NT2/D1 (cell line): ENCODE measurements around the gene BCKDHA.

Source experiments
- DNase-seq: peaks from one replicate; pipeline ENCODE4 v3.0.0-alpha.2; 2011; ENCODE audit warnings: low read depth, low spot score
- H3K27me3 ChIP-seq: 2 replicates; pipeline ENCODE4 v1.6.0; 2011; ENCODE audit warnings: mild to moderate bottlenecking; ENCODE audit not compliant: insufficient read length, insufficient read depth
- H3K36me3 ChIP-seq: 2 replicates; pipeline ENCODE4 v1.6.1; 2011; ENCODE audit warnings: mild to moderate bottlenecking, low read length, mixed read lengths; ENCODE audit not compliant: insufficient read depth, insufficient read length
- H3K4me1 ChIP-seq: 2 replicates; pipeline ENCODE4 v1.5.1; 2011; ENCODE audit not compliant: insufficient read depth, insufficient read length
- H3K4me3 ChIP-seq: 2 replicates; pipeline ENCODE4 v1.5.1; 2011; ENCODE audit warnings: low read depth; ENCODE audit not compliant: insufficient read length
- H3K9ac ChIP-seq: 2 replicates; pipeline ENCODE4 v1.6.0; 2011; ENCODE audit warnings: low read depth; ENCODE audit not compliant: insufficient read length
- H3K9me3 ChIP-seq: 2 replicates; pipeline ENCODE4 v1.5.1; 2011; ENCODE audit warnings: mild to moderate bottlenecking, low read length; ENCODE audit not compliant: insufficient read depth
- SUZ12 ChIP-seq: IDR thresholded peaks from 2 replicates; pipeline ENCODE4 v1.6.1; 2011; ENCODE audit not compliant: insufficient read length, insufficient read depth; ENCODE audit errors: extremely low read depth
- YY1 ChIP-seq: IDR thresholded peaks from 2 replicates; pipeline ENCODE4 v1.6.1; 2011; ENCODE audit not compliant: insufficient read length, insufficient read depth
- ZNF274 ChIP-seq: IDR thresholded peaks from 2 replicates; pipeline ENCODE4 v1.6.1; 2011; ENCODE audit warnings: mild to moderate bottlenecking, low read depth, low read length

The BCKDHA gene

GRCh38 chr19:41421973-41422372 is 24.4 kb downstream of the BCKDHA start:
- no peak overlapping the region for H3K9ac ChIP-seq
- H3K4me1 ChIP-seq = peaks cover 6% of the 10 kb centered on the region
- no peak for DNase-seq
- H3K4me3 ChIP-seq = no peak overlapping the region
- TF ChIP-seq SUZ12 (no peak), ZNF274 (no peak), YY1 (no peak)
- peaks cover 34% of the 10 kb centered on the region for H3K36me3 ChIP-seq
- no peaks in the 10 kb centered on the region for H3K27me3 ChIP-seq
- no peaks in the 10 kb centered on the region for H3K9me3 ChIP-seq

- Histone ChIP-seq H3K9ac (no peak overlapping the region), H3K27me3 (no peaks in the 10 kb centered on the region), H3K4me3 (no peak overlapping the region), H3K36me3 (peaks cover 32% of the 10 kb centered on the region), H3K9me3 (no peaks in the 10 kb centered on the region), H3K4me1 (peaks cover 6% of the 10 kb centered on the region)
- no peak for DNase-seq
- TF ChIP-seq ZNF274 = no peak
- no peak for TF ChIP-seq SUZ12
- TF ChIP-seq YY1 = no peak
Observed at GRCh38 chr19:41422456-41422855, 24.8 kb downstream of the BCKDHA start.

DNA sequence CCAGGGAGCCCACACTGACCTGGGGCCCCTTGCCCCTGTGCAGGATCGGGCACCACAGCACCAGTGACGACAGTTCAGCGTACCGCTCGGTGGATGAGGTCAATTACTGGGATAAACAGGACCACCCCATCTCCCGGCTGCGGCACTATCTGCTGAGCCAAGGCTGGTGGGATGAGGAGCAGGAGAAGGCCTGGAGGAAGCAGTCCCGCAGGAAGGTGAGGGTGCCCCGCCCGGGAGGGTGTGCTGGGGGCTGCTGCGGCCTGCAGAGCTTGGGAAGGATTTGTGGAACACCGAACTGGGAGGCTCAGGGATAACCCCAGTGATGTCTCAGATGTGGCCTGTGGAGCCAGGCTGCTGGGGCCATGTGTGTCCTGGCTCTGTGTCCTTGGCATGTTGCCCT is 25.3 kb downstream of the BCKDHA start:
- TF ChIP-seq YY1 (no peak), ZNF274 (no peak), SUZ12 (no peak)
- peaks cover 32% of the 10 kb centered on the region for H3K36me3 ChIP-seq
- H3K4me1 ChIP-seq = peaks cover 6% of the 10 kb centered on the region
- H3K9ac ChIP-seq = no peak overlapping the region
- no peaks in the 10 kb centered on the region for H3K27me3 ChIP-seq
- H3K9me3 ChIP-seq = no peaks in the 10 kb centered on the region
- no peak for DNase-seq
- H3K4me3 ChIP-seq = no peak overlapping the region

DNA sequence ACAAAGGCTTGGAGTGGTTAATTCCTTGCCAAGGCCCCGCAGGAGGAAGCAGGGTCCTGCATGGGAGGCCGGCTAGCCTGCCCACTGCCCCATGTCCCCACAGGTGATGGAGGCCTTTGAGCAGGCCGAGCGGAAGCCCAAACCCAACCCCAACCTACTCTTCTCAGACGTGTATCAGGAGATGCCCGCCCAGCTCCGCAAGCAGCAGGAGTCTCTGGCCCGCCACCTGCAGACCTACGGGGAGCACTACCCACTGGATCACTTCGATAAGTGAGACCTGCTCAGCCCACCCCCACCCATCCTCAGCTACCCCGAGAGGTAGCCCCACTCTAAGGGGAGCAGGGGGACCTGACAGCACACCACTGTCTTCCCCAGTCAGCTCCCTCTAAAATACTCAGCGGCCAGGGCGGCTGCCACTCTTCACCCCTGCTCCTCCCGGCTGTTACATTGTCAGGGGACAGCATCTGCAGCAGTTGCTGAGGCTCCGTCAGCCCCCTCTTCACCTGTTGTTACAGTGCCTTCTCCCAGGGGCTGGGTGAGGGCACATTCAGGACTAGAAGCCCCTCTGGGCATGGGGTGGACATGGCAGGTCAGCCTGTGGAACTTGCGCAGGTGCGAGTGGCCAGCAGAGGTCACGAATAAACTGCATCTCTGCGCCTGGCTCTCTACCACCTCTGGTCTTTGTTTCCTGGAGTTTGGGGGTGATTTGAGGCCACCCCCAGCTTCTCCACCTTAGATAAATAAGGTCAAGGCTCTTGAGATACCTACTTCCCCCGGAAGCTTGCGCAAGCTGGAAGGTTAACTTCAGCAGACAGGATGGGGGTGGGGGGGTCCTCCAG is 26.9 kb downstream of the BCKDHA start:
- no peak overlapping the region for H3K9ac ChIP-seq
- H3K9me3 ChIP-seq = no peaks in the 10 kb centered on the region
- TF ChIP-seq ZNF274 (no peak), SUZ12 (no peak), YY1 (no peak)
- H3K36me3 ChIP-seq = peaks cover 31% of the 10 kb centered on the region
- H3K4me3 ChIP-seq = no peak overlapping the region
- peaks cover 6% of the 10 kb centered on the region for H3K4me1 ChIP-seq
- no peaks in the 10 kb centered on the region for H3K27me3 ChIP-seq
- DNase-seq = no peak

DNA sequence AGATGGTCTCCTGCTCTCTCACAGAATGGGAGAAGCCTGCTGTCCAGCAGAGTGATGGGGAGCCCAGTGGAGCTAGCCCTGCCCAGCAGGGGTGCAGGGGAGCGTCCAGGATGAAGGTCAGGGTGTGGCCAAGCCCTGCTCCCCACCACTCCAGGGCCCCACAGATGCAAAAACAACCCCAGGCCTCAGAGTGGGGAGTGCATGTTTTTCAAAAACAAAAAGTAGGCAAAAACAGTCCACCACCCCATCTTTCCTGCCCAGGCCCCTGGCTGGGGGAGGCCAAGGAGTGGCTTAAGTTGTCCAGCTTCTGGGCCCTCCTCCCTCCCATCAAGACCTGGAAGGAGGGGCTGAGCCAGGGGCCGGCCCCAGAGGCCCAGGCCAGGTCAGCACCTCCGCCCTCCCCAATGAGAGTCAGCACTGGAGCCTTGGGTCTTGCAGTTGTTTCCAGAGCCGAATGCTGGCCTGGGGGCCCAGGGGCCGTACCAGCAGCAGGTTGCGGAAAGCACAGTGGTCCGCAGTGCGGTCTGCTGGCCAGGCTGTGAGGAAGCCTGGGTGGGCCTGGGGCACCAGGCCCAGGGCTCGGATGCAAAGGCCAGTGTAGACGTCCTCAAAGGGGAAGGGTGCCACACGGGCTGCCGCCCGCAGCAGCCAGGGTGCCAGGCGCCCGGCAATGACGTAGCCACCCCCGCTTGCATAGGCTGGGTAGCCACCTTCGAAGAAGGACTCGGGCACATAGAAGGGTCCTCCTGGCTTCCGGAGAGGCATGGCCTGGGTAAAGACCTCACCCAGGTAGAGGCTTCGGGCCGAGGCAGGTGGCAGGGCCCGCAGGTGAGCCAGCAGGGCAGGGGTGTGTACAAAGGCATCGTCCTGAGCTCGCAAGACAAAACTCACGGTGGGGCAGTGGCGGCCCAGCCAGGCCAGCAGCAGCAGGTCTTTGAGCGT is 27.8 kb downstream of the BCKDHA start:
- Histone ChIP-seq H3K4me1 (peaks cover 6% of the 10 kb centered on the region), H3K9me3 (no peaks in the 10 kb centered on the region), H3K36me3 (peaks cover 31% of the 10 kb centered on the region), H3K27me3 (no peaks in the 10 kb centered on the region), H3K9ac (no peak overlapping the region), H3K4me3 (no peak overlapping the region)
- no peak for TF ChIP-seq SUZ12
- TF ChIP-seq ZNF274 = no peak
- no peak for TF ChIP-seq YY1
- DNase-seq = no peak

- peak overlapping the region; percentile 45 for H3K4me3 ChIP-seq
- TF ChIP-seq ZNF274 (no peak), SUZ12 (no peak), YY1 (no peak)
- H3K9ac ChIP-seq = no peak overlapping the region
Observed at GRCh38 chr19:41426116-41426841, 28.7 kb downstream of the BCKDHA start.

More at GRCh38 chr19:41426116-41426841, 28.7 kb downstream of the BCKDHA start:
- H3K27me3 ChIP-seq = no peaks in the 10 kb centered on the region
- H3K9me3 ChIP-seq = no peaks in the 10 kb centered on the region
- DNase-seq = no peak
- peaks cover 39% of the 10 kb centered on the region for H3K36me3 ChIP-seq
- H3K4me1 ChIP-seq = peaks cover 7% of the 10 kb centered on the region
